AG04450 (cell line): ENCODE measurements around the gene PLSCR4. TPM values are rescaled to one million over a fixed set of nuclear protein-coding genes. Genes with fewer than 3 reads are reported as not detected.

Experiments
- CTCF ChIA-PET: fragments of 300-600, 350-600 bp; formaldehyde crosslinking; extraction: SDS; loops from one replicate; lab custom pipeline; 2022; ENCODE audit warnings: antibody characterized with exemption, inconsistent platforms; lab: Charles Lee
- POLR2A ChIA-PET: fragments of 350-600 bp; formaldehyde crosslinking; extraction: SDS; loops from one replicate; lab custom pipeline; 2021; ENCODE audit warnings: antibody characterized with exemption, inconsistent platforms; lab: Yijun Ruan, JAX
- DNase-seq: peaks from one replicate; pipeline ENCODE4 v3.0.0-alpha.2; 2011; ENCODE audit warnings: low read depth, low spot score
- H3K27ac ChIP-seq: one replicate; pipeline ENCODE4 v1.5.1; 2012; ENCODE audit warnings: low read depth, low read length, control low read depth
- H3K27me3 ChIP-seq: one replicate; pipeline ENCODE4 v1.6.0; 2012; ENCODE audit warnings: low read length; ENCODE audit not compliant: control insufficient read depth, insufficient read depth
- H3K4me3 ChIP-seq: 2 replicates; pipeline ENCODE4 v1.5.1; 2011; ENCODE audit warnings: mild to moderate bottlenecking, low read depth, low read length, control low read depth
- H3K9me3 ChIP-seq: 2 replicates; pipeline ENCODE4 v1.5.1; 2012; ENCODE audit warnings: low read length; ENCODE audit not compliant: control insufficient read depth, insufficient read depth
- CTCF ChIP-seq: IDR thresholded peaks from 2 replicates; pipeline ENCODE4 v1.5.1; 2011; ENCODE audit warnings: low read depth, low read length, control low read depth, inconsistent platforms
- polyA plus RNA-seq: library from polyadenylated mRNA; depleted of rRNA; stranded (reverse); fragments of >200 nt; gene quantifications from 2 replicates; pipeline ENCODE4 v1.2.3, GENCODE V29; 2011

Gene PLSCR4
- polyA plus RNA-seq, 1 experiment = 8.5 TPM

- no peak for TF ChIP-seq CTCF
- no peak for DNase-seq
- ChIA-PET CTCF (interaction anchor here (0.9 to 1.9 kb wide), 4 partner anchors 11 to 408 kb away, joined by 3 to 25 read pairs (median 6); no protein-coding TSS in a partner anchor), POLR2A (no interaction called here)
- no peak overlapping the region for H3K27ac ChIP-seq
- H3K27me3 ChIP-seq = no peaks in the 10 kb centered on the region
- no peak overlapping the region for H3K4me3 ChIP-seq
- H3K9me3 ChIP-seq = no peaks in the 10 kb centered on the region
These were observed 66.5 kb downstream of the PLSCR4 start for GRCh38 chr3:146184241-146185015.

- no peak for DNase-seq
- H3K27me3 ChIP-seq = no peaks in the 10 kb centered on the region
- ChIA-PET POLR2A (no interaction called here), CTCF (interaction anchor here (1.9 kb wide), 1 partner anchor 8 kb away, joined by 12 read pairs; no protein-coding TSS in a partner anchor)
- H3K9me3 ChIP-seq = no peaks in the 10 kb centered on the region
- TF ChIP-seq CTCF = no peak
- H3K4me3 ChIP-seq = no peak overlapping the region
- no peak overlapping the region for H3K27ac ChIP-seq
These were observed 69.7 kb downstream of the PLSCR4 start for GRCh38 chr3:146181216-146181615.

- ChIA-PET POLR2A (no interaction called here), CTCF (interaction anchor here (1.9 kb wide), 1 partner anchor 9 kb away, joined by 12 read pairs; no protein-coding TSS in a partner anchor)
- no peak overlapping the region for H3K4me3 ChIP-seq
- H3K9me3 ChIP-seq = no peaks in the 10 kb centered on the region
- TF ChIP-seq CTCF = no peak
- no peak overlapping the region for H3K27ac ChIP-seq
- H3K27me3 ChIP-seq = no peaks in the 10 kb centered on the region
- no peak for DNase-seq
These were observed 70.5 kb downstream of the PLSCR4 start for GRCh38 chr3:146180376-146180775.

GRCh38 chr3:146178006-146178689, 72.8 kb downstream of the PLSCR4 start:
- no peak for DNase-seq
- CTCF ChIA-PET = interaction anchor here (0.8 to 4.9 kb wide), 3 partner anchors 11 to 150 kb away, joined by 3 to 54 read pairs (median 8); no protein-coding TSS in a partner anchor
- no peaks in the 10 kb centered on the region for H3K27me3 ChIP-seq
- POLR2A ChIA-PET = interaction anchor here (1.8 kb wide), 1 partner anchor 17 kb away, joined by 5 read pairs; the partner anchor contains the start of gene PLOD2
- H3K9me3 ChIP-seq = no peaks in the 10 kb centered on the region
- H3K4me3 ChIP-seq = no peak overlapping the region
- no peak for TF ChIP-seq CTCF
- no peak overlapping the region for H3K27ac ChIP-seq
